Superior temporal gyrus (tissue), 1 donor: ENCODE data around the gene EGFLAM.
A peak's percentile ranks its signal among the peaks of the same experiment; 100 is the strongest.

Experiments
- DNase-seq: peaks from one replicate; pipeline ENCODE4 v3.0.0-alpha.2; 2016; ENCODE audit errors: extremely low spot score

EGFLAM gene

DNA sequence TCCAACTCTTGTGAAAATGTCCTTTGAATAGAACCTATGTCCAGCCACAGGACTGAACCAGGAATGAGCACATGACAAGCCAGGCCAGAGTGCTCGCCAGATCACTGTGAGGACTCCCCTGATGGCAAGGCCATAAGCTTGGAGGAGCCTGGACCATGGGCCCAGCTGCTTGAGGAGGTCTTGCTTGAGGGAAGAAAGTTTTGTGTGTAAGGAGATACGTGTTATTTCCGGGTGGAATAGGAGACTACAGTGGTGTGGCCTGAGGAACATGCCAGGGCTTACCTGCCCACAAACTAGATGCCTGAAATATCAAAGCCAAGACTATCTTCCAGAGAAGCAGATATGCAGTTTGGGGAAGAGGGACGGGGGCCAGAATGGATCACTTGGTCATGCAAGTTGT, 213.3 kb downstream of the EGFLAM start:
- DNase-seq: no peak

DNA sequence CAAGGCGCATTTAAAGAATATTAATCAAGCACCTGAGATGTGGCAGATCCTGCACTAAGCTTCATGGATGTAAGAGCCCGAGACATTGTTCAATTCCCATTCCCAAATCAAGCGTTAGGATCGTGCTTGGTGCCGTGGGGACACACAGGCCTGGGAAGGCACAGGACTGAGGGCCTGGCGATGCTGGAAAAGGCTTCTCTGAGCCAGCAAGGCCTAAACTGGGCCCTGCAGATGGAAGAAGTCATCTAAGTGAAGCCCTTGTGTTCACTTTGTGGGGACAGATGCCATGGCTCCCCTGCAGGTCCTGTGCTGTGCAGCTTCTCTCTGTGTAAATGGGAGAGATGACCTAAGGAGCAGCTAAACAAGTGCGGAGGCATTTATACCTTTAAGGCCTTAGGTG, 214.2 kb downstream of the EGFLAM start:
- no peak for DNase-seq

DNA sequence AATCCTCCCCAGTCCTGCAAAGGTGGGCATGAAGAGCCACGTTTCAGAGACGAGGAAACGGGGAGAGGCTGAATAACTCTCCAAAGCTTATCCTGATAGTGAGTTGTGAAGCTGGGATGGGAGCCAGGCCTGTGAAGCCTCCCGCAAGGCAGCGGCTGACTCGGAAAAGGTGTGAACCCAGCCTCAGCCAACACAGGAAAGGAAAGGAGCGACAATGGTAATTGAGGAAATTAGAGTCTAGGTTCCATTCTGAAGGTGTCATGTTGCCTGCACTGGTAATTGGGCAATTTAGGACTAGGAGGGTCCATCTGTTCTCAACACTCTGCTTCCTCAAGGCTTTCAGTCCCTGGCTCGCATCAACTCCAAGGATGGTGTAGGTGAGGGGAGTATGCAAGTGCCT, 214.6 kb downstream of the EGFLAM start:
- no peak for DNase-seq

DNA sequence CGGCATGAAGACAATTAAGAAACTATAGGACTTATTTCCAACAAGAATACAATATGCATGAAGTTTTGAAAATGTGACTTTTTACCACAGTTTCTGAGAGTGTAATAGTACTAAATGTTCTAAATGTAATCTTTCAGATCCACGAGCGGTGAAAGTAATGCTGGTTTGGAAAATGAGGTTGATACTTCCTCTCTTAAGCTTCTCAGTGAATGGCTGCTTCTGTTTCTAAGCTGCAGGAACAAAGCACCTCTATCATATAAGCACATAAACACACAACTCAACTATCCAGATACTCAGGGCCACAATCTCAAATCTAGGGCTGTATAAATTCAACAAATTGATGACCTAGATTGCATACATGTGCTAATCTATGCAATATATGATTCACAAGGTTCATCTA, 219.8 kb downstream of the EGFLAM start:
- no peak for DNase-seq

DNA sequence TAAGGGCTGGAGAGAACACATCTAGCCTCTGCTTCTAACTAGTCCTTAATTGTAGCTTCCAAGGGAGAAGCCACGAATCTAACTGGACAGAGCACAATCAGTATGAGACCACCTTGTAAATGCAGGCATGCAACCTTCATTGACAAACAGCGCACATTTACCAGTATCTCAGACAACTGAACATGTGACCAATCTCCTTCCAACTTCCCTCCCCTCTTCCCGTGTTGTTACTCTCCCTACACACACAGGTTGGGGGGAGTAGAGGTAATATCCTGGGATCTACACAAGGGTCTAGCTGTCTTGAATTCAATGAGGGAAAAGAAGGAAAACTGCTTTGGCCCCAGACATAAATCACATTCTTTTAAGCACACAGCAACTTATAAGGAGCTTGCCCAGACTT, 220.5 kb downstream of the EGFLAM start:
- no peak for DNase-seq

DNA sequence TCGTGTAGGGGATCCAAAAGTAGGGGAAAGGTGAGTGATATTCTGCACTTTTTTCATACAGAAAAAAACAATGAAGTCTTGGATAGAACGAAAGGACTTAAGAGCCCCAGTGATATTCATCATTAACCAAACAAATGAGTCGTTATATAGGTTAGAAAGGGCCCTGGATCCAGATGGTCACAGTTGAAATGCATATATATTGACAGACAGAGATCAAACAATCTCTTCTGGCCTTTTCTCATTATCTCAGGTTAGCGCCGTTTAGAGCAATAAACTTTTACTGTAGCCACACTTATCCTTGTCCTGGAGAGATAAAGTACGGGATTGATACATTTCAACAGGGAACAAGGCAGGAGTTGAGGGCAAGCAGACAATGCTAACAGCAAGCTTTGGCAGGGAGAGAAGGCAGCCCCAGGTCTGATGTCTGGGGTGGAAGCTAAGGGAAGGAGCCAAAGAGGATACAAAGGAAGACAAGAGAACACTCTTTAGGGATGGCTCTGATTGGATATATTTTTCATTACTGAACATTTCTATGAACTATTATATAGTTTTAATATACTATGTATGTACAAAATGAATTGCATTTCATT, 221.1 kb downstream of the EGFLAM start:
- no peak for DNase-seq

DNA sequence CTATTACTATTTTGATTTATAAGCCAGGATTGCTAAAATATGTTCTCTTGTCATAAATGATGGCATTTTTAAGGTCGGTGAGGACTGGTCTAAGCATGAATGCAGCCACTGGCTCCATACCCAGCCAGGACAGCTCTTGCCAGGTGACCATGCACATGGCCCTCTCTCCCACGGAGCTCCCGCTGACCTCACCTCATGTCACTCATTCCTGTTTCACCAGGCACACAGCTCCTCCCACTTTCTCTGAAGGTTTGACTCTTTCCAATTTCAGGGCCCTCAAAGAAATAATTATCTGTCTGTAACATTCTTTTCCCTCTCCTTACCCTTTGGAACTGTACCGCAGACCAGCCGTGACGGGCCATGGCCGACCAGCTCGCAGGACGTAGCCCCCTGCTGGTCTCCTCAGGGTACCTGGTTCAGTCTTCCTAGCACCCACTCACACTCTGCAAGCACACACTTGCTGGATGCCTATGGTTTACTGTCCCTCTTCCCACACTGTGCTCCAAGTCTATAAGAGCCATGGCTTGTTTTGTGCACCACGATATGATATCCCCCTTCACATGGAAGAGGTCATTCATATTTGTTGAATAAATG, 225.5 kb downstream of the EGFLAM start:
- no peak for DNase-seq

DNA sequence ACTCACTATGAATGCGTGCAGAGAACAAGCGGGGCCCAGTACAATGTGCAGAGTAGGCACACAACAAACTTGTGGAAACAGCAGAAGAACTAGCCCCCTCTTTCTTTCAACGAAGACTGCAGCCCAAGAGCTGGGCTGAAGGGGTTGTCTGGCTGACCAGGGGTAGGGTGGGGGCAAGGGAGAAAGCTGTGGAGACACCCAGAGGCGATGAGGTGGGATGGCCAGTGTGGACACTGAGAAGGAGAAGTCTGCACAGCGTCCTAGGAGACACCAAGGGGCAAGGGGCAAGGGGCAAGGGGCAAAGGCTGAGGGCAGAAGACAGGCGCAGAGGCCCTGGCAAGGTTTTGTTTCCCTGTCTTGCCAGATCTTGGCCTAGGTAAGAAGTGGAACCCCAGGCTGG, 235.8 kb downstream of the EGFLAM start:
- no peak for DNase-seq

DNA sequence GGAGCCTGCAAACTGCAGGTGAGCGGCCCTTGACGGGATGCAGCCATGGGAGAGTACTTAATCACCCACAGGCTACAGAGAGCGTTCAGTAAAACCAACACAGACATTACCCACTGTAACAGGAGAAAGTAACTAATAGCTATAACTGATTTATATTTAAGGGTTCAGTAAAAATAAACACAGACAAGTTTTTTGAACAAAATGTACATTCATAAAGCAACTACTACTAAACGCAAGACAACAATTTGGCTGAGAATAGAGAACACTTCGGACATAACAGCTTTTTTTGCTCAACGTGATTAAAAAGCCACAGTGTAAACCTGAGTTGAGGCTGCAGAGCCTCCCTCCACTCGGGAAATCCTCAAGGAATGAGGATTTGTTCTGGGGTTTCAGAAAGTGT, 236.4 kb downstream of the EGFLAM start:
- no peak for DNase-seq

DNA sequence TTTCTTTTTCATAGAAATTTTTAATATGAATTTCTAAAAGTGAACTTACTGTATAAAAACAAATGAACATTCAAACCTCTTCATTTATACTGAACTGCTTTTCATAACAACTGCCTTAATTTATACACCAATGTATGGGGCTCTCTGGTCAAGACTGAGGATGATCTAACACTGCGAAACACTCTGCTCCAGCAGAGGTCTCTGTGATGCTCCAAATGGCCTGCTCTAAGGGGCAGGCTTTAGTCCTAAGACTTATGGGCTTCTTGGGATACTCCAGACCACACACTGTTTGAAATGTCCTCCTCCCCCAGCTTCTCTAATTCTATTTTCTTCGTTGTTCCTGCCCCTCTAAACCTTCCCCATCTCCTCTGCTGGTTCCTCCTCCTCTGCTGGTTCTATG, 239.6 kb downstream of the EGFLAM start:
- DNase-seq: peak; percentile 45

DNA sequence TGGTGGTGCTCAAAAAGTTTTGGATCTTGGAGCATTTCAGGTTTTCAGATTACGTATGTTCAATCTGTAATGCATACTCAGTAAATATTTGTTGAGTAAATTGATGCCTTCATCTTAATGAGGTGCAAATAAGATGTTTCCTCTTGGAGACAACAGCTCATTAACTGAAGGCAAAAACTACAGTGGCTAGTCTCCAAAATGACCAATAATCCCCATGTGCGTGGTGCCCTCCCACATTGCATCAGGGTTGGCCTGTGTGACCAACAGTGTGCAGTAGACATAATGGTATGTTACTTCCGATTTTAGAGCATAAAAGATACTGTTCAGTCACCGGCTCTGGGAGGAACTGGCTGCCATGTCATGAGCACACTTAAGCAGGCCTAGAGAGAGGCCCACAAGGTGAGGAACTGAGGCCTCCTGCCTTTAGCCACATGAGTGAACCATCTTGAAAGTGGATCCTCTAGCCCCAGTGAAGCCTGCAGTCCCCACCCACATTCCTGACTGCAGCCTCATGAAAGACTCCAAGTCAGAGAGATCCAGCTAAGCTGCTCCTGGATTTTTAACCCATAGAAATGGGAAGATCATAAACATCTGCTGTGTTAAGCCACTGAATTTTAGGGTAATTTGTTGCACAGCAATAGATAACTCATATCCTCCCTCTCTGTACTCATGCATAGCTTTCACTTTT, 242.4 kb downstream of the EGFLAM start:
- no peak for DNase-seq

DNA sequence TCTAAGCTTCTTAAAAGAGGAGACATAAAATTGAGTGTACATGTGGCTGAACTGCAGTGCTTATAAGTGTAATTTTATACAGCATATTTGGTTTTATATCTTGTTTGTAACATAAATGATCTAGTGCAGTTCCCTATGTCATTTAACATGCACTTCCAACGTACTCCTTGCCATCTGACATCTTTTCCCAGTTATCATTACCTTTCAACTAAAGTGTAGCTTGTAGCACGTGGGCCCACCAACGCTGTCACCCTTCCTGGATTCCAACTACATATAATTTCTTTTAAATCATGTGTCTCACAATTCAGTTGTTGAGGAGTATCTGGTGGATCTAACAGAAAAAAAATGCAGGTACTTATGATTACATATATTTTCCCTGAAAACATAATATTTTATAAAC, 247.9 kb downstream of the EGFLAM start:
- no peak for DNase-seq

DNA sequence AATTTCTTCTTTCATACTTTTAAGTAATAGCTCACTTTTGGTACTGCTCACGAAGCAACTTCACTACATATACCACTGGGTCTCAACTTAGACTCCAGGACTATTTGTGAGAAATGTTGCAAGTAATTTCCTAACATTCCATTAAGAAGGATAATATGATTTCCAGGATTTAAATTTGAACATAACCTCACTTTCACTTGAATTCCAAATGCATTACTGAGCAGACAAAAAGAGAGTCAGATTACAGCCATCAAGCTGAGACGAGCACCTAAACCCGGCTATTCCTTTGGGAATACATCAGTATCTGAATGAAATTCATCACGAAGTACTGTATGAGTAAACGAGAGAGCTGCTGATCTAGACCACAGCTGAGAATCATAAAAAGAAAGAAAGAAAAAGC, 250.8 kb downstream of the EGFLAM start:
- no peak for DNase-seq
